GM21737 (cell line): ENCODE measurements around the gene MEI1.
"Not testable (repeated sequence)": the region's sequence is repeated elsewhere in the genome, so short reads cannot be mapped to it uniquely, and the experiment has no call there.

Source experiments
- ATAC-seq: cut with Tn5 transposase; IDR thresholded peaks from one replicate; pipeline ENCODE4 v1.9.1; 2021; ENCODE audit warnings: mild to moderate bottlenecking, moderate library complexity; ENCODE audit not compliant: unreplicated experiment

Gene MEI1

DNA sequence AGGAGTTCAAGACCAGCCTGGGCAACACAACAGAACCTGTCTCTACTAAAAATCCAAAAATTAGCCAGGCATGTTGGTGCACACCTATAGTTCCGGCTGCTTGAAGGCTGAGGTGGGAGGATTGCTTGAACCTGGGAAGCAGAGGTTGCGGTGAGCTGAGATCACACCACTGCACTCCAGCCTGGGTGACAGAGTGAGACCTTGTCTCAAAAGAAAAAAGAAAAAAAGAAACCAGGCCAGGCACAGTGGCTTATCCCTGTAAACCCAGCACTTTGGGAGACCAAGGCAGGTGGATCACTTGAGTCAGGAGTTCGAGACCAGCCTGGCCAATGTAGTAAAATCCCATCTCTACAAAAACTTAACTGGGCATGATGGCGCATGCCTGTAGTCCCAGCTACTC is 33.9 kb downstream of the MEI1 start:
- ATAC-seq: not testable (repeated sequence)

DNA sequence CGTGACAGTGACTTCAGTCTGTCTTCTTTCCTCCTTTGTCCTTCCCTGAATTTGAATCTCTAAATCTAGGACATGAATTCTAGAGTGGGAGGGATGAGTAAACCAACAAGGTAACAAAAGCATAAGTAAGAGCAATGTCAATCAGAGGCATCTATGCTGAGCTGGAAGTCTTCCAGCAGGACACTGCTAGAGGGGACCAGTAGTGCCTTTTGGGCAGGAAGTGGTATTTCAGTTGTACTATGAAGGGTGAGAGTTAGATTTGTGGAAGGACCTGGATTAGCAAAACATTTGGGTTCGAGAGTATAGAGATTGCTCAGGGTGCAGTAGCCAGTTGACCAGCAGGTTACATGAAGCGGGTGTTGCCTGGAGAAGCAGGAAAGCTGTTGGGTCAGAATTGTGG is 40.3 kb downstream of the MEI1 start:
- ATAC-seq: no peak

DNA sequence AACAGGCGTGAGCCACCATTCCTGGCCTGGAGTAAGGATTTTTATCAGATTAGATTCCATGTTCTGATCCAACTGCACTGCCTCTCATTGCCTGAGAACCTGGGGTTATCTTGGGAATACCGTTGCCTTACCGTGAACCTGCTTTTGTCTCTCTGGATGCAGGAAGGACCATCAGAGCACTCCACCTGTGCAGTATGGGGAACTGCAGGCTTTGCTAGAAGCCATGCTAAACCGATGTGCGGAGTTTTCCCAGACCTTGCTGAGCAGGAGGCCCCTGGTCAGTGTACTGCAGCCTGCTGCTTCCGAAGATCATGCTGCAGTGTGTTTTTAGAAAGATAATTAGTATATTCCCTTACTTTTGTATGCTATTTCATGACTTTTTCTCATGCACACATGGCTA is 43.6 kb downstream of the MEI1 start:
- no peak for ATAC-seq

DNA sequence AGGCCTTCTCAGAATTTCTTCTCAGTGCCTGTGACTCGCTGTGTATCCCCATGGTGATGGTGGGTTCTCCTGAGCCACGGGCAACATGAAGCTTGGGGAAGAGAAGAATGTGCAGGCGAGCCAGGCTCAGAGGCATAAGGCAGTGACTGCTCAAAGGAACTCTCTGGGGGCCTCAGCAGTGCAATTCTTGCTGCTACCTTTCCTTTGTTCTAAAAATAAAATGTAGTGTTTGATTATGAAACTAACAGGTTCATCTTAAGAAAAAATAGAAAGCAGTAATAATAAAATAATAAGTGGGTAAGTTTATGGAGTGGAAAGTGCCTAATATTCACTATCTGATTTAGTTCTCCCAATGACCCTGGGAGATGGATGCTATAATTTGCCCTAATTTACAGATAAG is 46.7 kb downstream of the MEI1 start:
- no peak for ATAC-seq

DNA sequence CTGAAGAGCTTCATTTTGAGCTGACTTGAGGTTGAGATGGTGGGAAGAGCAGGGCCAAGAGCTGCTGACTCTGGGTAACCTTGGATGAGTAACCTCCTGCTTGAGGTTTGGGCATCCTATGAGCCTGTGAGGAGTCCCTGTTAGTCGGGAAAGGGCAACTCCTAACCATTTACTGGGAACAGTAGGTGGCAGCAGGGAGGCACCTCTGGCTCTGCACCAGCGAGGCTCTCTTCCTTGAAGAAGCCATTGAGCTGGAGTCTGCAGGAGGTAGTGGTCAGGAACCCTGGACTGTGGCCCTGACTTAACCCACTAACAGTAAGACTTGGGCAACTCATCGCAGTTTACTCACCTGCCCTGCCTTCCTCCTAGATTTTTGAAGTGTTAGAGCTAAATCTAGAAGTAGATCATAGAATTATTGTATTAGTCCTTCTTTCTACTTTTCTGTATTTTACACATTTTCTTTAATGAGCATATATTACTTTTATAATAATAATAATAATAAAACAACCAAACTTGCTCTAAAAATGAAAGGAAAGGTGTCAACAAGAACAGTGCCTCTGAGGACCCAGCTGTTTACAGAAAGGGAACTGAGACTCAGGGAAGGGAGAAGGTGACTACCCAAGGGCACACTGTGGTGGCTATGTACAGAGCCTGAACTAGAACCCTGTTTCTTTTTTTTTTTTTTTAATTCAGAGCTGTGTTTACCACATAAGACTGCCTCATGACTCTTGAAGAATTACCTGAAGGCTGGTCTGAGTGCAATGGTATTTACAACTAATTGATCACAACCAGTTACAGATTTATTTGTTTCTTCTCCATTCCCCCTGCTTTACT is 47.5 kb downstream of the MEI1 start:
- ATAC-seq: peak; percentile 84

DNA sequence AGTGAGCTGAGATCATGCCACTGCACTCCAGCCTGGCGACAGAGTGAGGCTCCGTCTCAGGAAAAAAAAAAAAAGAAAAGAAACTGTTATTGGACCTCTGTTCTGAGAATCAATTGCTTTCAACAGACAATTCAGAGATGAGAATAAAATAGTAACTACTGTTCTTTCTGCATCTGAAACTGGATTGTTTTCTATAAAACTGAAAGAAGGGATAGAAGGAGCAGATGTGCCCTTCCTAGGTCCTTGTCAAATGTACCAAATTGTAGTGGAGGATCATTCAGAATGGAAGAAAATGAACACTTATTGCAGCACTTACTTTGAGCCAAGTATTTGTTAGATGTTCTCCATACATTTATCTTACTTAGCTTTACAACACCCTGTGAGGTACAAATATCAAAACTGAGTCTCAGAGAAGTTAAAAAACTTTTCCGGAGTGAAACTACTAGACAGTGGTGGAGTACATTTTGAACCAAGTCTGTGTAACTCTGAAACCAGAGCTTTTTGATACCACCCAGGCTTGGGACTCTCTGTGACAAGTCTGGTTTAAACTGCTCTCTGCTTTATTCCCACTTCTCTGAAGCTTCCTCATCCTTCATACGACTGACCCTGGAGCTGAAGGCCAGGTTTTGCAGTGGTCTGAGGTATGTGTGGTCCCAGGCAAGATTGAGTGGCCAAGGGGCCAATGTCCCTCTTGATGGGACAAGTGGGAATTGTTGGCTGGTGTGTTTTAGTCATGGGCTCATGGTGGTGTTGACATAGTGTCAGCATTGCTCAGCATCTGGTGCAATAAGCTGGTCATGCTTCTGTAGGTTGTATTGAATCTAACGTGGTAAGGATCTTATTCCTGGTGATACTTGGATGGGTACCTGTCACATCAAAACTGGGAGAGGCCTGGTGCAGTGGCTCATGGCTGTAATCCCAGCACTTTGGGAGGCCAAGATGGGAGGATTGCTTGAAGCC is 53.0 kb downstream of the MEI1 start:
- ATAC-seq: no peak

DNA sequence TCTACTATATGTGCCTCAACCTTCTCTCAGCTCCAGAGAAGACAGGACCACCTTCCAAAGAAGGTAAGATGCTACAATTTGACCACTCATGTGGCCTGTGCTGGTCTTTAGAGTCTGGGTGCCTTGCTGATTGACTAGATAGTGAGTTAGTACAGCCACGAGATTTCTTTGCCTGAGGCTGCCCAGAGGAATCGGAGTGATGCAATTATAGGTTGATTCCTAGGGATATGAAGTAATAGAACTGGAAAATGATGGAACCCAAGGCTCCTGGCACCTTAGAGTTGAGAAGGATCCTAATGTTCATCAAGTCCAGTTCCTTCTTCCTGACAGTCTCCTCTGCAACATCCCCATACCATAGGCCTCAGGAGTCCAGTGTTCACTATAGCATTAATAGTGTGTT is 54.7 kb downstream of the MEI1 start:
- ATAC-seq: no peak

DNA sequence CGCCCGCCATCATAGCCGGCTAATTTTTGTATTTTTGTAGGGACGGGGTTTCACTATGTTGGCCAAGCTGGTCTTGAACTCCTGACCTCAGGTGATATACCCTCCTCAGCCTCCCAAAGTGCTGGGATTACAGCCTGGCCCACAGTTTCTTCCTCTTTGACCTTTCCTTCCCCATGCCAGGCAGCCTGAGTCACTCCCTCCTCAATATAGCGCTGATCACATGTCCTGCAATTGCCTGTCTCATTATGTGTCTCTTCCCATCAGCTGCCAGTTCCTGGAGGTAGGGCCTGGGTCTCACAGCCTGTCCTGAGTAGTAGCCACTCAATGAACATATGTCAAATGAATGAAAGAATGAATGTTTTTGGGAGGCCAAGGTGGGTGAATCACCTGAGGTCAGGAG is 58.2 kb downstream of the MEI1 start:
- ATAC-seq: no peak

DNA sequence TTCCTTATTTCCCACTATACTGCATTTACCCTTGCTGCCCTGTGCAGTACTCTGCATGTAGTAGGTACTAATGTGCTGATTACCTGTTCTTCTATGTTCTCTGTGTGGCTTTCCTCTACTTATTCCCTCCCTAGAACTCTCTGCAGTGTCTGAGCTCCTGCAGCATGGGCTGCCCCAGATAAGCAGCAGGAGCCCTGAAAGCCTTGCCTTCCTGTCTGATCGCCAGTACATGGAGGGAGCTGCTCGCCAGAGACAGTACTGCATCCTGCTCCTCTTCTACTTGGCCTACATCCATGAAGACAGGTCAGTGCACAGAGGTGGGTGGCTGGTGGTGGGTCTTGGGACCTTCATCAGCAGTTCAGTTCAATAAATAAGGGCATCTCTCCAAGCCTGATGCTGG is 58.9 kb downstream of the MEI1 start:
- no peak for ATAC-seq

DNA sequence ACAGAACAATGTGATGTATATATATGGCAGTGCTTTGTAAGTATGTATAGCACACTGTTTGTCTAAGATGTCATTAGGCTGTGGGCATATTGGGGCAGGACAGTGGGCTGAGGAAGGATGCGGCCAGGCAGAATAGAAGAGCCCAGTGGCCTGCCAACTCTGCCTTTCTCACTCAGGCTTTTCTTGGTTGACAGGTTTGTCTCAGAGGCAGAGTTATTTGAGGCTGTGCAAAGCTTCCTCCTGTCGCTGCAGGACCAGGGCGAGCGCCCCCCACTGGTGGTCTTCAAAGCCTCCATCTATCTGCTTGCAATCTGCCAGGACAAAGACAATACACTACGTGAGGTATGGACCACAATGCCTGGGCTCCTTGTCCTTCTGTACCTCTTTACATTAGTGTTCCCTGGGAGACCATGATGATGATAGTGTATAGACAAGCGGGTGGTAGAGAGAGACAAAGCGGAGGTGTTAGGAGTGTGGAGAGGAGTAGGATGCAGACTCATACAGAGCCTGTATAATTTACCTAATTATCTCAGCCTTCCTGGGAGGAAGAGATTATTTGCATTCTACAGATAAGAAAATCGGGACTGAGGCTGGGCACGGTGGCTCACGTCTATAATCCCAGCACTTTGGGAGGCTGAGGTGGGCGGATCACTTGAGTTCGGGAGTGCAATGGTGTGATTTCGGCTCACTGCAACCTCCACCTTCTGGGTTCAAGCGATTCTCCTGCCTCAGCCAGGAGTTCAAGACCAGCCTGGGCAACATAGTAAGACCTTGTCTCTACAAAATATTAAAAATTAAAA is 63.9 kb downstream of the MEI1 start:
- no peak for ATAC-seq

DNA sequence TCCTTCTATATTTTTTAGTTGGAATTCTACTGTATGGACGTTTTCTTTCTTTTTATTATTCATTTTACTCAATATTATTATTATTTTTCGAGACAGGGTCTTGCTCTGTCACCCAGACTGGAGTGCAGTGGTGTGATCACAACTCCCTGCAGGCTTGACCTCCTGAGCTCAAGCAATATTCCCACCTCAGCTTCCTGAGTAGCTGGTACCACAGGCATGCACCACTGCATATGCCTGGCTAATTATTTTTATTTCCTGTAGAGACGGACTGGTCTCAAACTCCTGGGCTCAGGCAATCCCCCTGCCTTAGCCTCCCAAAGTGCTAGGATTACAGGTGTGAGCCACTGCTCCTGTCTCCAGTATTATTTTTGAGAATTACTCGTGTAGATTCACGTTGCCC is 67.2 kb downstream of the MEI1 start:
- ATAC-seq: no peak

DNA sequence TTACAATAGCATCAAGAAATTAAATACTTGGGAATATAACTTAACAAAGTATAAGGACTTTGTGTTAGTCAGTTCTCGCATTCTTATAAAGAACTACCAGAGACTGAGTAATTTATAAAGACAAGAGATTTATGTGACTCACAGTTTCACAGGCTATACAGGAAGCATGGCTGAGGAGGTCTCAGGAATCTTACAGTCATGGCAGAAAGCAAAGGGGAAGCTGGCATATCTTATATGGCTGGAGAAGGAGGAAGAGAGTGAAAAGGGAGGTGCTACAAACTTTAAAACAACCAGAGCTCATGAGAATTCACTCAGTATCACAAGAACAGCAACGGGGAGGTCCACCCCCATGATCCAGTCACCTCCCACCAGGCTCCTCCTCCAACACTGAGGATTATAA is 69.1 kb downstream of the MEI1 start:
- no peak for ATAC-seq

DNA sequence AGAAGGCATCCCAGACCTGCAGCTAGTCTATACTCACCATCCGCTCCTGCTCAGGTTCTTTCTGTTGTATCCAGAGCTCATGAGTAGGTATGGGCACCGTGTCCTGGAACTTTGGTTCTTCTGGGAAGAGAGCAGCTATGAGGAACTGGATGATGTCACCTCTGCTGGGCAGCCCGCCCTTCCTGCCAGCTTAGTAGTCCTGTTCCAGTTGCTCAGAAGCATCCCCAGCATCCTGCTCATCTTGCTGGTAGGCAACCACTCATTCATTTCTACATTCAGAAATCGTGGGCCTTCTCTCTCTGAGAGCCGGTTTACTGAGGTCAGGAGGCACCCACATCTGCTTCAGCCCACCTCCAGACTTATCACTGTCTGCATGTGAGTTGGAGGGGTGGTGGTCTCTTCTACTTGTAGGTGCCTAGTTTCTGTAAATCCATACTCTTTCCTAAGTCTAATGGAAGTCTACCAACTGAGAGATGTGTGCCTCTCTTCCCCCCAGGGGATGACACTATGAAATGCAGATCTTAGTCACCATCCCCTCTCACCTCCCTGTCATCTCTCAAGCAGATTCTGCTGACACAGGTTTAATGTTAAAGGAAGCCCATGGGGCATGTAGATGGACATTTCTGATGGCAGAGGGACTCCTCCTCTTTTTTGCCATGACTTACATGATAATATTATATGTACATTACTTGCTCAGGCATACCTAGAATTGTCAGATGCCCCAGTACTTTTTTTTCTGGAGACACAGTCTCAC is 71.6 kb downstream of the MEI1 start:
- no peak for ATAC-seq

DNA sequence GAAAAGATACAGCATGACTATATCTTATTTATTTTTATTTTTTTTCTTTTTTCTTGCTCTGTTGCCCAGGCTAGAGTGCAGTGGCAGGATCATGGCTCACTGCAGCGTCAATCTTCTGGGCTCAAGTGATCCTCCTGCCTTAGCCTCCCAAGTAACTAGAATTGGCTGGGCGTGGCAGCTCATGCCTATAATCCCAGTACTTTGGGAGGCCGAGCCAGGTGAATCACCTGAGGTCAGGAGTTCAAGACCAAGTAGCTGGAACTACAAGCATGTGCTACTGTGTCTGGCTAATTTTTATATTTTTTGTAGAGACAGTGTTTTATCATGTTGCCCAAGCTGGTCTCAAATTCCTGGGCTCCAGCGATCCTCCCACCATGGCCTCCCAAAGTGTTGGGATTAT is 72.9 kb downstream of the MEI1 start:
- ATAC-seq: no peak

DNA sequence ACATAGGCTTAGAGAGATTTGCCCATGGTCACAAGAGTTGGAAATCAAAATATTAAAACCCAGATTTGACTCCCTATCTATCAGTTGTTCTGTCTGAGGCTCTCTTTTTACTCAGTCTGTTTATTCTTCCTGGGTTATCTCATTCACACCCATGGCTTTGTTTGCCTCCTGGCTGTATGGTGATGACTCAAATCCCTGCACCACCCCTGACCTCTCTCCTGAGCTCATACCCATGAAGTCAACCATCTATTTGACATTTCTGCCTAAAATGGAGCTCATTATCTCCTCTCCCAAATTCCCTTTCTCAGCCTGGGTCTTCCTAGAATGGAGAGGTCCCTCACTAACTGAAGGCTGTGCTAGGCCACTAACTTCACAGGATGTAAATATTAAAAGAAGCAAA is 73.3 kb downstream of the MEI1 start:
- ATAC-seq: no peak

DNA sequence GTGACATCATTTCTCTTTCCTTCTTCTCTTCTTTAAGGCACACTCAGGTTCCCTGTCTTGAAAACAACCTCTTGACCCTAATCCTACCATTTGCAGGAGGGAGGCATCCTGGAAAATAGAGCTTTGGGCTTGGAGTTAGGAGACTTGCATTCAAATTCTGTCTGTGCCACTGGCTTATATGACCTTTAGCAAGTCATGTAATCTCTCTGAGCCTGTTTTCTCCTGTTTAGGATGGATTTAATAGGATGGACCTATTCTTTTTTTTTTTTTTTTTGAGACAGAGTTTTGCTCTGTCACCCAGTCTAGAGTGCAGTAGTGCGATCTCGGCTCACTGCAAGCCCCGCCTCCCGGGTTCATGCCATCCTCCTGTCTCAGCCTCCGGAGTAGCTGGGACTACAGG is 76.0 kb downstream of the MEI1 start:
- ATAC-seq: no peak

DNA sequence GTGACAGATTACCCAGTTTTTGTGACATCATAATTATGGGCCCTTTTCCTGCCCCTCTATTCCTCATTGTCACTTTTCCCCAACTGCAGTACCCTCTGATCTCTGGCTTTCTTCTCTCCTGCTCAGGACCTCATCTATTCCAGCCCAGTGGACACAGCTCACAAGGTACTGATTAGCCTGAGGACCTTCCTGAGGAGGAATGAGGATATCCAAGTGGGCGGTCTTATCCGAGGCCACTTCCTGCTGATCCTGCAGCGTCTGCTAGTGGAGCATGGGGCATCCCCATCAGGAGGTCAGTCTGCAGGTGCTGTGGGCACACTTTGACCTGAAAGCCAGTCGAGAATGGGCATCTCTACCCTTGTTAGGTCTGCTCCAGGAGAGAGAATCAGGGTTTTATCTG is 76.7 kb downstream of the MEI1 start:
- ATAC-seq: no peak

DNA sequence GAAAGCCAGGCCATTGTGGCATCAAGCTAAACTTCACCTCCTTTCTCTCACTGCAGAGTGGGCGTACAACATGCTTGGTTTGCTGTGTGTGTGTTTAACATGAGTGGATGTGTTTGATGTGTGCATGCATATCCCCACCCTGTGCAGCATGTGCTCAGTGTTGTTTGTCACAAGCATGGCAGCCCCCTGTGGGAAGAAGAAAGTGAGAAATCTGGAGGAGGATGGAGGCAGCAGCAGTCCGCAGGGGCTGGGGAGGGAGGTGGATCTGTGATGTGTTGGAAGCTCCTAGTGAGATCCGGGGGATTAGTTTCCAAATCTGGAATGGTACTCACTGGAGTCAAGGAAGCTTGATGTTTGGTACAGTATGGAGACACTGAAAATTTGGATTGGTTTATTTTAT is 77.1 kb downstream of the MEI1 start:
- no peak for ATAC-seq

DNA sequence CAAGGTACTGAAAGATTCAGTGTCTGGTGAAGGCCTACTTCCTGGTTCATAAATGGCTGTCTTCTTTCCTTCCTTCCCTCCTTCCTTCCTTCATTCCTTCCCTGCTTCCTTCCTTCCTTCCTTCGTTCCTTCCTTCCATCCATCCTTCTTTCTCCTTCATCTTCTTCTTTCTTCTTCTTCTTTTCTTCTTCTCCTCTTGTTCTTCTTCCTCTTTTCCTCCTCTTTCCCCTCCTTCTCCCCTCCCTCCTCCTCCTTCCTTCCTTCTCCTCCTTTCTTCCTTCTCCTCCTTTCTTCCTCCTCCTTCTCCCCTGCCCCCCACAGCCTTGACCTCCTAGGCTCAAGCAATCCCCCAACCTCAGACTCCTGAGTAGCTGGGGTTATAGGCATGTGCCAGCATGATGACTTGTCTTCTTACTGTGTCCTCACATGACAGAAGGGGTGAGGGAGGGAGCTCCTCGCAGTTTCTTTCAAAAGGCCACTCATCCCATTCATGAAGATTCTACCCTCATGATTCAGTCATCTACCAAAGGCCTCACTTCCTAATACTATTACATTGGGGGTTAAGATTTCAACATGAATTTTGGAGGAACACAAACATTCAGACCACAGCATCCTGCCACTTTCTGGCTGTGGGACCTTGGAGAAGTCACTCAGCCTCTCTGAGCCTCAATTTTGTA is 78.6 kb downstream of the MEI1 start:
- ATAC-seq: no peak

DNA sequence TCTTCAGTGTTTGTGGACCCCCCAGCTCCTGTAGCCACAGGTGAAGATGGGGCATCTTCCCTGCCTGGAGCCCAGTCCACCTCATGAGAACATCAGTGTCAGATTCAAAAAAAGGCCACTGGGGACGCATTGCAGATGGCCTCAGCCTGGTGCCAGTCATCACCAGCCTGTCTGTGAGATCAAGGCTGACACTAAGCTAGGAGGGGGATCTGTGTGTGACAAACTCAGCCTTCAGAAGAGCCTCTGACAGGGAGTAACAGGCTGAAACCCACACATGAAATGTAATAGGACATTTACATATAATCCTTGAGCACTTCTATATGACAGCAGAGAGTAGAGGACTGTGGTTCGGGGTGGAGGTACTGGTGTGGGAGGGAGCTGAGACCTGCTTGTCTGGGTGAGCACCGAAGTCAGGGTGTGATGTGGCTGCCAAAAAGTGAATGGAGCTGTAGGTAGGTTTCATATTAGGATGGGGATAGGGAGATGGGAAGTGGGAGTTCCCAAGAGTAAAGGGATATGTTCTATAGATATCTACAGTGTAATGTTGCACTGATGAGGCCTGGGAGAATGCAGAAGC is 80.7 kb downstream of the MEI1 start:
- no peak for ATAC-seq
